ENCODE results near the gene LLGL1.

GRCh38 chr17:18229254-18229653, 3.8 kb downstream of the LLGL1 start:
- TF ChIP-seq POLR2AphosphoS5 (IDR thresholded peaks at IDR 0.05): no peak
- TF ChIP-seq POLR2A (IDR thresholded peaks at IDR 0.05): no peak
- TF ChIP-seq CTCF (IDR thresholded peaks at IDR 0.05 in 8 of 11, conservative IDR thresholded peaks at IDR 0.05 in 3 of 11): no peak
